Duodenal mucosa (tissue), 2 donors: Measurements from ENCODE around the gene CD82.
A peak's percentile ranks its signal among the peaks of the same experiment; 100 is the strongest.

Experiments
- H3K27ac ChIP-seq: one replicate; pipeline ENCODE4 v1.7.0; 2013; ENCODE audit warnings: low read depth, low read length
- H3K27me3 ChIP-seq, 2 donors: one replicate each; pipeline ENCODE4 v1.7.0; 2013; ENCODE audit warnings: low read length in 2 of 2, control low read depth in 1 of 2; ENCODE audit not compliant: insufficient read depth in 2 of 2, control insufficient read depth in 1 of 2
- H3K36me3 ChIP-seq, 2 donors: one replicate each; pipeline ENCODE4 v1.7.0; 2013; ENCODE audit warnings: low read length in 2 of 2, control low read depth in 1 of 2; ENCODE audit not compliant: insufficient read depth in 2 of 2, control insufficient read depth in 1 of 2
- H3K4me1 ChIP-seq, 2 donors: one replicate each; pipeline ENCODE4 v1.7.0; 2013; ENCODE audit warnings: low read length in 2 of 2, control low read depth in 1 of 2; ENCODE audit not compliant: insufficient read depth in 2 of 2, control insufficient read depth in 1 of 2
- H3K4me3 ChIP-seq, 2 donors: one replicate each; pipeline ENCODE4 v1.7.0; 2013; ENCODE audit warnings: low read length in 2 of 2, low read depth in 1 of 2
- H3K9ac ChIP-seq, 2 donors: one replicate each; pipeline ENCODE4 v1.7.0; 2013; ENCODE audit warnings: low read length in 2 of 2, low read depth in 1 of 2
- H3K9me3 ChIP-seq, 2 donors: one replicate each; pipeline ENCODE4 v1.7.0; 2013; ENCODE audit warnings: low read length in 2 of 2, control low read depth in 1 of 2; ENCODE audit not compliant: control insufficient read depth in 1 of 2

CD82 gene

GRCh38 chr11:44615913-44616791 lies 50.7 kb downstream of the CD82 start:
- Histone ChIP-seq H3K36me3 (peaks cover 12 to 47% of the 10 kb centered on the region in 2 donors), H3K27me3 (no peaks in the 10 kb centered on the region), H3K9ac (no peak overlapping the region), H3K4me3 (no peak overlapping the region), H3K4me1 (peaks cover 17 to 23% of the 10 kb centered on the region in 2 donors), H3K9me3 (no peaks in the 10 kb centered on the region), H3K27ac (no peak overlapping the region)

- Histone ChIP-seq H3K27me3 (no peaks in the 10 kb centered on the region), H3K27ac (no peak overlapping the region), H3K9ac (no peak overlapping the region), H3K4me1 (peaks cover 15 to 24% of the 10 kb centered on the region in 2 donors), H3K4me3 (no peak overlapping the region), H3K9me3 (no peaks in the 10 kb centered on the region), H3K36me3 (peaks cover 12 to 40% of the 10 kb centered on the region in 2 donors)
Observed at GRCh38 chr11:44617671-44618461, 52.4 kb downstream of the CD82 start.

- Histone ChIP-seq H3K9ac (no peak overlapping the region), H3K27ac (no peak overlapping the region), H3K4me3 (no peak overlapping the region)
Observed at GRCh38 chr11:44618561-44619425, 53.3 kb downstream of the CD82 start.

GRCh38 chr11:44620328-44620725 lies 54.9 kb downstream of the CD82 start:
- Histone ChIP-seq H3K4me1 (peaks cover 4 to 26% of the 10 kb centered on the region in 2 donors), H3K9me3 (no peaks in the 10 kb centered on the region), H3K27ac (no peak overlapping the region), H3K27me3 (no peaks in the 10 kb centered on the region), H3K9ac (no peak overlapping the region), H3K36me3 (peaks cover 10 to 31% of the 10 kb centered on the region in 2 donors), H3K4me3 (no peak overlapping the region)

More at GRCh38 chr11:44618561-44619425, 53.3 kb downstream of the CD82 start:
- peaks cover 6 to 25% of the 10 kb centered on the region in 2 donors for H3K4me1 ChIP-seq
- H3K9me3 ChIP-seq = no peaks in the 10 kb centered on the region
- no peaks in the 10 kb centered on the region for H3K27me3 ChIP-seq
- H3K36me3 ChIP-seq = peaks cover 12 to 40% of the 10 kb centered on the region in 2 donors

GRCh38 chr11:44621140-44621681 lies 55.7 kb downstream of the CD82 start:
- Histone ChIP-seq H3K9ac (peak overlapping the region in 1 of 2 donors; percentile 38), H3K27ac (no peak overlapping the region), H3K4me3 (no peak overlapping the region), H3K9me3 (no peaks in the 10 kb centered on the region), H3K36me3 (peaks cover 4 to 22% of the 10 kb centered on the region in 2 donors), H3K4me1 (peaks cover 4 to 26% of the 10 kb centered on the region in 2 donors), H3K27me3 (no peaks in the 10 kb centered on the region)

GRCh38 chr11:44621784-44622183 lies 56.3 kb downstream of the CD82 start:
- no peaks in the 10 kb centered on the region for H3K27me3 ChIP-seq
- no peaks in the 10 kb centered on the region for H3K9me3 ChIP-seq
- no peak overlapping the region for H3K9ac ChIP-seq
- no peak overlapping the region for H3K27ac ChIP-seq
- peaks cover 4 to 26% of the 10 kb centered on the region in 2 donors for H3K4me1 ChIP-seq
- peaks cover 0 to 18% of the 10 kb centered on the region in 2 donors for H3K36me3 ChIP-seq
- no peak overlapping the region for H3K4me3 ChIP-seq

GRCh38 chr11:44622190-44622650 lies 56.8 kb downstream of the CD82 start:
- no peak overlapping the region for H3K9ac ChIP-seq
- no peaks in the 10 kb centered on the region for H3K9me3 ChIP-seq
- H3K36me3 ChIP-seq = peaks cover 0 to 18% of the 10 kb centered on the region in 2 donors
- H3K4me3 ChIP-seq = no peak overlapping the region
- H3K4me1 ChIP-seq = peaks cover 4 to 23% of the 10 kb centered on the region in 2 donors
- no peak overlapping the region for H3K27ac ChIP-seq
- H3K27me3 ChIP-seq = no peaks in the 10 kb centered on the region

- Histone ChIP-seq H3K4me3 (no peak overlapping the region), H3K4me1 (peaks cover 4 to 23% of the 10 kb centered on the region in 2 donors), H3K9ac (no peak overlapping the region), H3K9me3 (no peaks in the 10 kb centered on the region), H3K27me3 (no peaks in the 10 kb centered on the region), H3K36me3 (peaks cover 0 to 18% of the 10 kb centered on the region in 2 donors), H3K27ac (no peak overlapping the region)
Observed at GRCh38 chr11:44622721-44623258, 57.3 kb downstream of the CD82 start.

- peaks cover 0 to 13% of the 10 kb centered on the region in 2 donors for H3K36me3 ChIP-seq
- no peak overlapping the region for H3K9ac ChIP-seq
- H3K27me3 ChIP-seq = no peaks in the 10 kb centered on the region
- no peak overlapping the region for H3K27ac ChIP-seq
- H3K9me3 ChIP-seq = no peaks in the 10 kb centered on the region
- H3K4me3 ChIP-seq = no peak overlapping the region
- peaks cover 7 to 23% of the 10 kb centered on the region in 2 donors for H3K4me1 ChIP-seq
Observed at GRCh38 chr11:44623341-44623730, 57.9 kb downstream of the CD82 start.
